ENCODE results near the gene DDX10. TPM values are rescaled to one million over a fixed set of nuclear protein-coding genes. Genes with fewer than 3 reads are reported as not detected.

The DDX10 gene
- total RNA-seq, 2 experiments from 2014 or later: 15.0 to 15.4 TPM

GRCh38 chr11:108838102-108838791 lies 173.4 kb downstream of the DDX10 start:
- H3K36me3 Mint-ChIP-seq (ENCODE audit: low read depth): peaks cover 43% of the 10 kb centered on the region
- peaks cover 5% of the 10 kb centered on the region for H3K4me1 Mint-ChIP-seq (ENCODE audit: low read depth)
- no peak overlapping the region for H3K4me3 Mint-ChIP-seq
- Histone ChIP-seq H3K4me1 (ENCODE audit: insufficient read depth, low read length) (no peaks in the 10 kb centered on the region), H3K36me3 (ENCODE audit: insufficient read depth, low read length) (peaks cover 29% of the 10 kb centered on the region), H3K9me3 (ENCODE audit: control insufficient read depth in 1 of 2, insufficient read depth in 1 of 2, low read length in 2 of 2) (no peaks in the 10 kb centered on the region), H3K4me3 (ENCODE audit: low read length) (no peak overlapping the region), H3K27me3 (ENCODE audit: control insufficient read depth in 1 of 2, insufficient read depth in 2 of 2, low read length in 2 of 2) (no peaks in the 10 kb centered on the region), H3K27ac (ENCODE audit: low read depth in 1 of 2, low read length in 2 of 2) (no peak overlapping the region)
- no peak for TF ChIP-seq CTCF (IDR thresholded peaks at IDR 0.05)
- H3K9me3 Mint-ChIP-seq: no peaks in the 10 kb centered on the region
- POLR2A ChIA-PET: no interaction called here
- no peak for DNase-seq
- no peak for ATAC-seq (ENCODE audit: poor library complexity)
- intact Hi-C loops (cut with DNase I, micrococcal nuclease): no loop called here
- H3K27me3 Mint-ChIP-seq: no peaks in the 10 kb centered on the region
- CTCF ChIA-PET: no interaction called here
- no peak overlapping the region for H3K27ac Mint-ChIP-seq

DNA sequence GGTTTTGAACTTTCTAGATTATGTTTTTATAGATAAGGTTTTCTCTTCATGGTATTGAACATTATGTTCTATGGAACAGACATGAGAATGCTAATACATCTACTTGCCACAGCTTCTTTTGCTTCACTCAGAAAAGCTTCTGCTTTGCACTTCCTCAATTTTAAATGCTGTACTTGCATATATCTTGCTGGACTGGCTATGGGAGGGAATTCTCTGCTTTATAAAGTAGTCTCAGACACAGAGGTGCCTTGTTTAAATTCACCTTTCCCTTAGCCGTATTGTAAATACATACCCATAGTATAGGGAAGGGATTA lies 173.9 kb downstream of the DDX10 start:
- Histone ChIP-seq H3K36me3 (ENCODE audit: insufficient read depth, low read length) (peaks cover 29% of the 10 kb centered on the region), H3K4me3 (ENCODE audit: low read length) (no peak overlapping the region), H3K9me3 (ENCODE audit: control insufficient read depth in 1 of 2, insufficient read depth in 1 of 2, low read length in 2 of 2) (no peaks in the 10 kb centered on the region), H3K27ac (ENCODE audit: low read depth in 1 of 2, low read length in 2 of 2) (no peak overlapping the region), H3K4me1 (ENCODE audit: insufficient read depth, low read length) (no peaks in the 10 kb centered on the region), H3K27me3 (ENCODE audit: control insufficient read depth in 1 of 2, insufficient read depth in 2 of 2, low read length in 2 of 2) (no peaks in the 10 kb centered on the region)
- Mint-ChIP-seq H3K36me3 (ENCODE audit: low read depth) (peaks cover 45% of the 10 kb centered on the region), H3K9me3 (no peaks in the 10 kb centered on the region), H3K27ac (no peak overlapping the region), H3K4me1 (ENCODE audit: low read depth) (peaks cover 5% of the 10 kb centered on the region), H3K27me3 (no peaks in the 10 kb centered on the region), H3K4me3 (no peak overlapping the region)
- CTCF ChIA-PET: interaction anchor here (0.6 kb wide), 1 partner anchor 52 kb away, joined by 3 read pairs; no protein-coding TSS in a partner anchor
- intact Hi-C loops (cut with DNase I, micrococcal nuclease): no loop called here
- DNase-seq: no peak
- TF ChIP-seq CTCF (IDR thresholded peaks at IDR 0.05): no peak
- ATAC-seq (ENCODE audit: poor library complexity): no peak
- POLR2A ChIA-PET: no interaction called here

GRCh38 chr11:108846009-108846408 lies 181.1 kb downstream of the DDX10 start:
- H3K27me3 ChIP-seq (ENCODE audit: control insufficient read depth in 1 of 2, insufficient read depth in 2 of 2, low read length in 2 of 2): no peaks in the 10 kb centered on the region
- POLR2A ChIA-PET: no interaction called here
- Mint-ChIP-seq H3K27ac (no peak overlapping the region), H3K27me3 (no peaks in the 10 kb centered on the region), H3K4me3 (no peak overlapping the region), H3K4me1 (ENCODE audit: low read depth) (no peaks in the 10 kb centered on the region), H3K9me3 (no peaks in the 10 kb centered on the region), H3K36me3 (ENCODE audit: low read depth) (peaks cover 34% of the 10 kb centered on the region)
- DNase-seq: no peak
- CTCF ChIA-PET: interaction anchor here (1.3 kb wide), 1 partner anchor 9 kb away, joined by 3 read pairs; no protein-coding TSS in a partner anchor
- no peak overlapping the region for H3K27ac ChIP-seq (ENCODE audit: low read depth in 1 of 2, low read length in 2 of 2)
- ATAC-seq (ENCODE audit: poor library complexity): no peak
- peaks cover 15% of the 10 kb centered on the region for H3K36me3 ChIP-seq (ENCODE audit: insufficient read depth, low read length)
- H3K9me3 ChIP-seq (ENCODE audit: control insufficient read depth in 1 of 2, insufficient read depth in 1 of 2, low read length in 2 of 2): no peaks in the 10 kb centered on the region
- intact Hi-C loops (cut with DNase I, micrococcal nuclease): no loop called here
- no peak for TF ChIP-seq CTCF (IDR thresholded peaks at IDR 0.05)
- H3K4me1 ChIP-seq (ENCODE audit: insufficient read depth, low read length): no peaks in the 10 kb centered on the region
- no peak overlapping the region for H3K4me3 ChIP-seq (ENCODE audit: low read length)

Data from CD4-positive, alpha-beta T cell (primary cell).